IPS DF 4.7 (cell line): ENCODE results near the gene EPB41L5.
"Not testable (repeated sequence)": the region's sequence is repeated elsewhere in the genome, so short reads cannot be mapped to it uniquely, and the experiment has no call there.

ENCODE experiments used
- DNase-seq: peaks from one replicate; pipeline ENCODE4 v3.0.0-alpha.2; 2013; ENCODE audit warnings: low spot score; ENCODE audit errors: extremely low read depth

EPB41L5 gene

DNA sequence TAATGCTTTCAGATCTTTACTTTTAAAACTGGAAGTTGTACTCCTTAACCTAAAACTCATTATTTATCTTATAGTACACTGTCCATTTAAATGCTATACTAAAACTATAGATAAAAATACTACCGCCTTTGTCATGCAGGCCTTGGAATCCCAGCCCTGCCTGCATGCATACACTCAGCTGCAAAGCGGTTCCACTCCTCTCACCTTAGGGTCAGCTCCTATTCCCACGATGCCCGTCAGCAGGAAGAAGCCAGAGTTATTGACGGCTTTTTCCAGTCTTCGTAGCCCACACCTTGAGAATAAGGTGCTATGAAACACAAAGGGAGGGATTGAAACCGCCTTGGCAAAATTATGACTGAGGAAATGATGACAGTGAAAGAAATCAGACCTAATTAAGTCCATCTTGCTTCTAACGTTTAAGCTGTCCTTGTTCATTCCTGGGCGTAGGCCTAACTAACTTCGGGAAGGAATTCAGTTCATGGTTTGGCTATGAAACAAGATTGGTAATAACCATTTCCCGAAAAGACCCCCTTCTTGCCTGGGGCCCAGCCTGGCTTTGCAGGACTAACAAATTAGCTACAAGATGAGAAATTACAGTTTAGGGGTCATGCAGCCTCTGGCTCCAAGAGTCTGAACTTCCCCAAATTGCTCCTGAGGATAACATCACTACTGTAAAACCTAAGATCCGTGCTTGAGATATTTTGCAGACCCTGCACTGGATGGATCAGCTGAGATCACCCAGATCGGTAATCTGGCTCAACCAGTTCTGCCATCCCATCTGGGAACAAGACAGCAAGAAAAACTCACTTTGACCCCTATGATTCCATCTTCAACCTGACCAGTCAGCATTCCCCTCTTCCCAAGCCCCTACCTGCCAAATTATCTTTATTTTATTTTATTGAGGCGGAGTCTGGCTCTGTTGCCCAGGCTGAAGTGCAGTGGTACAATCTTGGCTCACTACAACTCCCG lies 17.1 kb downstream of the EPB41L5 start:
- no peak for DNase-seq

DNA sequence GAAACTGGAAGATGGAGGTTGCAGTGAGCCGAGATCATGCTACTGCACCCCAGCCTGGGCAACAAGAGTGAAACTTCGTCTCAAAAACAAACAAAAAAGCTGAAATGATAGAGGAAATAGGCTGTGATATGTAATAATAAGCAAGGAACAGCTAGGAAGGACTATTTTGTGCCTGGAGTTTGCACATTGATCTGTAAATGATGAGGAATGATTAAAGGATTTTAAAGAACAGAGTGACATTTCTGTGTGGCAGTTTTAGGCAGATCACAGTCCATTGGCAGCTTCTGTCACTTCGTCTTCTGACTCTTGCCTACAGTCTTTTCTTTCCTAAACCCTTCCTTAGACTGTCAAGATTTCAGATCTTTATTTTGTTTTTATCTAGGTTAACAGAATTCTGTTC lies 19.4 kb downstream of the EPB41L5 start:
- DNase-seq = no peak

GRCh38 chr2:120034027-120034426 lies 21.1 kb downstream of the EPB41L5 start:
- DNase-seq = no peak

DNA sequence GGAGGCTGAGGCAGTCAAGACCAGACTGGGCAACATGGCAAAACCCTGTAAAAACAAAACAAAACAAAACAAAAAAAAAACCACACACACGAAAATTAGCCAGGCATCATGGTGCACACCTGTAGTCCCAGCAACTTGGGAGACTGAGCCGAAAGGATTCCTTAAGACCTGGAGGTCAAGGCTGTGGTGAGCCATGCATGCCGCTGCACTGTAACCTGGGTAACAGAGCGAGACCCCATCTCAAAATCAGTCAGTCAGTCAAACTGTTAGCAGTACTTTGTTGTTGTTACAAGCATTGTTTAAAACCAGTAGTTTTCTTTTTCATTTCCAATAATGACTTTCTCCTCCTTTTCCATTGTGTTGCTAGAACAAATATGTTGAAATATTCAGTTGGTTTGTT lies 21.7 kb downstream of the EPB41L5 start:
- no peak for DNase-seq

- no peak for DNase-seq
Measured at GRCh38 chr2:120036145-120036544, 23.3 kb downstream of the EPB41L5 start.

GRCh38 chr2:120037995-120038541 lies 25.2 kb downstream of the EPB41L5 start:
- DNase-seq = no peak

GRCh38 chr2:120042359-120042758 lies 29.5 kb downstream of the EPB41L5 start:
- DNase-seq = no peak

GRCh38 chr2:120044336-120044735 lies 31.5 kb downstream of the EPB41L5 start:
- no peak for DNase-seq

DNA sequence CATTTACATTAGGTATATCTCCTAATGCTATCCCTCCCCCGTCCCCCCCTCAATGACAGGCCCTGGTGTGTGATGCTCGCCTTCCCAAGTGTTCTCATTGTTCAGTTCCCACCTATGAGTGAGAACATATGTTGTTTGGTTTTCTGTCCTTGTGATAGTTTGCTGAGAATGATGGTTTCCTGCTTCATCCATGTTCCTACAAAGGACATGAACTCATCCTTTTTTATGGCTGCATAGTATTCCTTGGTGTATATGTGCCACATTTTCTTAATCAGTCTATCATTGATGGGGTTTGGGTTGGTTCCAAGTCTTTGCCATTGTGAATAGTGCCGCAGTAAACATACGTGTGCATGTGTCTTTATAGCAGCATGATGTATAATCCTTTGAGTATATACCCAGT lies 32.9 kb downstream of the EPB41L5 start:
- DNase-seq = not testable (repeated sequence)

DNA sequence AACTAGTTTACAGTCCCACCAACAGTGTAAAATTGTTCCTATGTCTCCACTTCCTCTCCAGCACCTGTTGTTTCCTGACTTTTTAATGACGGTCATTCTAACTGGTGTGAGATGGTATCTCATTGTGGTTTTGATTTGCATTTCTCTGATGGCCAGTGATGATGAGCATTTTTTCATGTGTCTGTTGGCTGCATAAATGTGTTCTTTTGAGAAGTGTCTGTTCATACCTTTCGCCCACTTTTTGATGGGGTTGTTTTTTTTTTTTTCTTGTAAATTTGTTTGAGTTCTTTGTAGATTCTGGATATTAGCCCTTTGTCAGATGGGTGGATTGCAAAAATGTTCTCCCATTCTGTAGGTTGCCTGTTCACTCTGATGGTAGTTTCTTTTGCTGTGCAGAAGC lies 33.4 kb downstream of the EPB41L5 start:
- DNase-seq = not testable (repeated sequence)

GRCh38 chr2:120052597-120052996 lies 39.7 kb downstream of the EPB41L5 start:
- no peak for DNase-seq

- DNase-seq = no peak
Measured at GRCh38 chr2:120053891-120054290, 41.0 kb downstream of the EPB41L5 start.

DNA sequence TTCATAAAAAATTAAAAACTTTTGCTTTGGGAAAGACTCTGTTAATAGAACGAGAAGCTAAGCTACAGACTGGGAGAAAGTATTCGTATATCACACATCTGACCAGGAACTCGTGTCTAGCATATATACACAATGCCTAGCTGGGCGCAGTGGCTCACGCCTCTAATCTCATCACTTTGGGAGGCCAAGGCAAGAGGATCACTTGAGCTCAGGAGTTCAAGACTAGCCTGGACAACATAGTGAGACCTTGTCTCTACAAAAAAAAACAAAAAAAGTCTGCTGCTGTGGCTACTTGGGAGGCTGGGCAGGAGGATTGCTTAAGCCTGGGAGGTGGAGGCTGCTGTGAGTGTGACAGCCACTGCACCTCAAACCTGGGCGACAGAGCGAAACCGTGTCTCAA lies 46.6 kb downstream of the EPB41L5 start:
- no peak for DNase-seq

GRCh38 chr2:120060088-120060623 lies 47.3 kb downstream of the EPB41L5 start:
- no peak for DNase-seq

- no peak for DNase-seq
Measured at GRCh38 chr2:120064664-120065063, 51.8 kb downstream of the EPB41L5 start.

DNA sequence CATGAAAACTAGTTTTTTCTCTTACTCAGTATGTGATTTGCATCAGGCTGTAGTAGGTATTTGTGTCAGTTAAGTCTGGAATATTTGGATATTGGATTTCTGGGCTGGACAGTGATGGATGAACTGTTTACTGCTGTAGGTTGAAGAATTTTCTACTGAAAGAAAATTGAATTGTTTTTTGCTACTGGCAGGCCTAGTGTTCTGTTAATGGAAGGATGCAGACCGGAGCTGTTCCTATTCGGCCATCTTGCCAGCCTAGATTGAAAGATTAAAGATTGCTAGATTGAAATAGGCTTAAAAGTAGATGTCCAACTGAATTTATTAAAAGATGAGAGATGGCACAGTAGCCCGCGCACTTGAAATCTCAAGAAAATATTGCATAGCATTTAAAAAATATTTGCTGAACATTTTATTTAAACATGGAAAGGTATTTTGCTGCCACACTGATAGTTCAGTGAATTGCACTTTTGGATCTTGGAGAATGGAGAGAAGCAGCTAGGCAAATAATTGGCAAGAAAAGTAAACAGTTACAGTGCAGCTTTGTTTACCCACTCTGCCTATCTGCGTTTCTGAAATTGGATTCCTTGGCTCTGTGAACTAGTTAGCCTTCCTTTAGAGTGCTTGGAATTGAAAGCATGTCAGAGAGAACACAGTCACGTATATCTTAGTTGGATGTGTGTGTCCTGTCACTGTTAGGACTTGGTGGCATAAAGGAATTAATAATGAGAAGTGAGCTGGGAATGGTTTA lies 54.1 kb downstream of the EPB41L5 start:
- no peak for DNase-seq

DNA sequence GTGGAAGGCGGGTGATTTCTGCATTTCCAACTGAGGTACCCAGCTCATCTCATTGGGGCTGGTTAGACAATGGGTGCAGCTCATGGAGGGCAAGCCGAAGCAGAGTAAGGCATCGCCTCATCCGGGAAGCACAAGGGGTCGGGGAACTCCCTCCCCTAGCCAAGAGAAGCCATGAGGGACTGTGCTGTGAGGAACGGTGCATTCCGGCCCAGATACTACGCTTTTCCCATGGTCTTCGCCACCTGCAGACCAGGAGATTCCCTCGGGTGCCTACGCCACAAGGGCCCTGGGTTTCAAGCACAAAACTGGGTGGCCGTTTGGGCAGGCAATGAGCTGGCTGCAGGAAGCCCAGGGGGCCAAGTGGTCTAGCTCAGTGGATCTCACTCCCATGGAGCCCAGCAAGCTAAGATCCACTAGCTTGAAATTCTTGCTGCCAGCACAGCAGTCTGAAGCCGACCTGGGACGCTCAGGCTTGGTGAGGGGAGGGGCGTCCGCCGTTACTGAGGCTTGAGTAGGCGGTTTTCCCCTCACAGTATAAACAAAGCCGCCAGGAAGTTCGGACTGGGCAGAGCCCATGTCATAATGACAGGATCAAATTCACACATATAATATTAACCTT lies 55.3 kb downstream of the EPB41L5 start:
- DNase-seq = not testable (repeated sequence)

DNA sequence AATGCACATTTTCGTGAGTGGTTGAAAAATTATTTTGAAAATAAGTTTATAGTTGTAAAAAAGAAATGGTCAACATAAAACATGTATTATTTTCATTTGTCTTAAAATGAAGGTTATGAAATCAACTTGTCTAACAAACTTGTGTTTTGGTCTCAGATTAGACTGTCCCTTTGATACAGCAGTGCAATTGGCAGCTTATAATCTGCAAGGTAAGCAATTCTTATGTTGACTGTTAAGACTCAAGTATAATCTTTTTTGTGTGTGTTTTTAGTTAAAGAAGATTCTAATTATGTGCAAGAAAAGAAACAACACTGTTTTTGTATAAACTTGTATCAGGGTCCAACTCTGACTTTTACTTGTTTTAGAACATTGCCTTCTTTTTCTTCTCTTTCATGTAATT lies 62.7 kb downstream of the EPB41L5 start:
- no peak for DNase-seq

DNA sequence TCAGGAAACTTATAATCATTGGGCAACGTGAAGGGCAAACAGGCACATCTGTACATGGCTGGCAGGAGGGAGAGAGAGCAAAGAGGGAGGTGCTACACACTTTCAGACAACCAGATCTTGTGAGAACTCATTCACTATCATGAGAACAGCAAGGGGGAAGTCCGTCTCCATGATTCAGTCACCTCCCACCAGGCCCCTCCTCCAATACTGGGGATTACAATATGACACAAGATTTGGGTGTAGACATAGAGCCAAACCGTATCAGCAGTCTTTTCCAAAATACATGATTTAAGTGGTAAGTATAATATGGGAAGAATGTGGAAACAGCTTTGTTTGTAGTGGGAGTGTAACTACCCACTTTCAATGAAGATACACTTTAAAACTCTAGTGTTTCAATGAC lies 65.0 kb downstream of the EPB41L5 start:
- no peak for DNase-seq

- DNase-seq = no peak
Measured at GRCh38 chr2:120079647-120080046, 66.8 kb downstream of the EPB41L5 start.

DNA sequence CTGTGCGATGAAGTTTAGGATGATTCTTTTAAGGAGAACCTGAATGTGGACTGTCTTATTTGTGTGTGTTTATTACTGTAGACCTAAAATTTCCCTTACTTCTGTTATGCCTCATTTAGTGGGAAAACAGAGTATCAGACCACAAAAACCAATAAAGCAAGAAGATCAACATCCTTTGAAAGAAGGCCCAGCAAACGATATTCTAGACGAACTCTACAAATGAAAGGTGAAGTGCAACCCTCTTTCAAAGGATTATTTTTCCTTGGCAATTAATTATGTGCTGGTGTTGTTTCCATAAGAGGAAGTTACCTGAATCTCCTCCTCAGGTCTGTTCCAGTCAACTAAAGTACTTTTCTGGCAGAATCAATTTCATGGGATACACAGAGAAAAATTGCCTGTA lies 78.6 kb downstream of the EPB41L5 start:
- no peak for DNase-seq
